HG02938 (cell line): ENCODE results near the gene GRK5.

ENCODE experiments used
- ATAC-seq: cut with Tn5 transposase; IDR thresholded peaks from one replicate; pipeline ENCODE4 v1.9.1; 2021; ENCODE audit warnings: mild to moderate bottlenecking, moderate library complexity; ENCODE audit not compliant: unreplicated experiment

The GRK5 gene

DNA sequence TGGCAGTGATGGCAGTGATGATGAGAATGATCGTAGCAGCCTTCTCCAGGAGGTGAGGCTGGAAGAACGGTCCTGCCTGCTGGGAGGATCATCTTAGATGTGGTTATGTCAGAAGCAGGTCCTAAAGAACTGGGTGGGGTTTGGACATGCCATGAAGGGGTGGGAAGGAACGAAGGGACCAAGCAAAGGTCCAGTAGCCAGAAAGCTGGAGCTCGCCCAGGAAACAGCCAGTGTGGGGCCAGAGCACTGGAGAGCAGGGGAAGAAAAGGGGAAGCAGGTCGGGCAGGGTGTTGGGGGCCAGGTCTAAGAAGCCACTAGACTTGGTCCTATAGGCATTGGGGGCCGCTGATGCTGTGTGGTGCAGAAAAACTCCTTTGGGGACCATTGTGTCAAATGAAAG is 207.8 kb downstream of the GRK5 start:
- no peak for ATAC-seq

DNA sequence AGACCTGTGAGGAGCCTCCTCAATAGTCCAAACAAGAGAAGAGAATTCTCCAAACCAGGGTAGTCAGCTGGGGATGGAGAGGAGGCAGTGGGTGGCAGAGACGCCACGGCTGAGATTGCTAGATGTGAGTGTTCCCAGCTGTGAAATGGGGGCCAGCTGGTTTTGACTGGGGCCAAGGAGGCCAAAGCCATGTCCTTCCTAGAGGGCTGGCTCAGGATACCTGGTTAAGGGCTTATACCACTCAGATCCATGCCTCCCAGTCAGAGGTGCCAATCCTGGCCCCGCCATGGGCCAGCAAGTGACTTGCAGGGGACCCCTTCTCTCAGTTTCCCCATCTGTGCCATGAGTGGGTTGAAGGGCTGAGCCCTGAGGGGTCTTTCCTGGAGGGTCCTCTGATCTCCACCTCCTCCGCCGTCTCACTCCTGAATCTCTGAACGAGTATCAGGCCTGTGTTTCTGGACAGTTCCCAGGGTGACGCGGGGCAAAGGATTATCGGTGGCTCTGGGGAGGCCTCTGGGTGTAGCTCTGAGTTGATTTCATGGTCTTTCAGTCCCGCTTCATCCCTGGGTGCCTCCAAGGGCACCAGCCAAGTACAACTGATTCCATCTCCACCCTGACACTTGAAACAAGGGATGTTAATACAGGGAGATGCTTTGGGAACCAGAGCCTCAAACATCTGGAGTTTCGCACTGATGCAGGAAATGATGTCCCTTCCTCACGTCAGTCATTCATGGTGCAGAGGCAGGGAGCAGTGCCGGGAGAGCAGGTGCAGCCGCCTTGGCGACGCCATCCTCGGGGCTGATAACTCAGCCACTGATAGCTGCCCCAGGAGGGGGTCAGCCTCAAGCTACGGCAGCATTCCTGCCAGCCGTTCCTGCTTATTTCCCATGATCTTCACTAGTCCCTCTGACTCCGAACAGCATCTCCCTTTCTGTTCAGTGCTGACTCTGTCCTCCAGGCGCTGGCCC is 208.4 kb downstream of the GRK5 start:
- ATAC-seq = no peak

GRCh38 chr10:119416855-119417254 is 209.5 kb downstream of the GRK5 start:
- no peak for ATAC-seq

GRCh38 chr10:119417852-119418251 is 210.5 kb downstream of the GRK5 start:
- ATAC-seq = no peak

DNA sequence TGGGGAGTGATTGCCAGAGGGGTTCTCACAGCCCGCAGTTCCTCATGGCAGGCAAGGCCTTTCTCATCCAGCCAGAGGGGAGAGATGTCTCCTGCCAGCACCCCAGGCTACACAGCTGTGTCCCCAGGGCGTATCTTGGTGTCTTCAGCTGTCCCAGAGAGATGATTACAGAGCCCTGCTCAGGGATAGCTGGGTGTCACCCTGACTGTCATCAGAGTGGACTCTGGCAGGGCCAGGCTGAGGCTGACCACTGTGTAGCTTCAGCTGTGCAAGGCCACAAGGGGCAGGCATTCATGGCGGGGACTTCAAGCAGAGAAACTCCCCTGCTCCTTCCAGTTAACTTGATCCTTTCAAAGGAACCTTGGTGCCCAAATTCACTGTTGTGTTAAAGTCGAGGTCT is 211.0 kb downstream of the GRK5 start:
- ATAC-seq = no peak

- no peak for ATAC-seq
These were observed 212.6 kb downstream of the GRK5 start for GRCh38 chr10:119419931-119420330.

- no peak for ATAC-seq
These were observed 213.8 kb downstream of the GRK5 start for GRCh38 chr10:119420950-119421875.

- ATAC-seq = no peak
These were observed 214.7 kb downstream of the GRK5 start for GRCh38 chr10:119421891-119422681.

- no peak for ATAC-seq
These were observed 215.5 kb downstream of the GRK5 start for GRCh38 chr10:119422682-119423509.

DNA sequence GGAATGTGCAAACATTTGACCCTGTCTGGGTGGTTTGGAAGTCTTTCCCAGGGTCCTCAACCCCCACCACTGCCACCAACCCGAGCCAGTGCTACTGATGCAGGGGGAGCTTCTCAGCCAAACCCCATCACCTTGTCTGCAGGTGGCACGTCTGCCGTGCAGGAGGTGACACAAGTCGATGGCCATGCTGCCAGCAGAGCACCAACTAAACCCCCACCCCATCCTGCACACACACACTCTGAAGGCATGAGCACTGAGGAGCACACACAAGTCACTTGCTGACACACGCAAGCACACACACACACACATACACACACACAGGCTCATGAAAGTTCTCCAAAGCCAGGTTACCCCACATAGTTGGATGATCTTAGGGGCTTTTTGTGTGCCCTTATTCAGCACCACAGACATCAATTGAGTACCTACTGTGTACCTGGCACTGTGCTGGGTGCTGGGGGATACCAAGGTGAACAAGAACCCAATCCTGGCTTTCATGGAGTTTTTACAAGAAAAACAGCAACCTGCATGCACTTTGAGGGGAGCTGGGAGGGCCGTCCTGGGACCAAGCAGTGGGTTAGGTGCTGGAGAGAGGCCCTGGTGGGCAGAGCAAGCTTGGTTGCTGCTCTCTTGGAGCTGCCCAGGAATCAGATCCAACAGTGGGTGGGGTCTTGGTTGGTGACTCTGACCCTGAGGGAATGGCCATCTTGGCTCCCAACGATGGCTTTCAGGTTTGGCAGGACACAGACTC is 216.3 kb downstream of the GRK5 start:
- no peak for ATAC-seq

GRCh38 chr10:119424258-119424975 is 217.0 kb downstream of the GRK5 start:
- no peak for ATAC-seq

DNA sequence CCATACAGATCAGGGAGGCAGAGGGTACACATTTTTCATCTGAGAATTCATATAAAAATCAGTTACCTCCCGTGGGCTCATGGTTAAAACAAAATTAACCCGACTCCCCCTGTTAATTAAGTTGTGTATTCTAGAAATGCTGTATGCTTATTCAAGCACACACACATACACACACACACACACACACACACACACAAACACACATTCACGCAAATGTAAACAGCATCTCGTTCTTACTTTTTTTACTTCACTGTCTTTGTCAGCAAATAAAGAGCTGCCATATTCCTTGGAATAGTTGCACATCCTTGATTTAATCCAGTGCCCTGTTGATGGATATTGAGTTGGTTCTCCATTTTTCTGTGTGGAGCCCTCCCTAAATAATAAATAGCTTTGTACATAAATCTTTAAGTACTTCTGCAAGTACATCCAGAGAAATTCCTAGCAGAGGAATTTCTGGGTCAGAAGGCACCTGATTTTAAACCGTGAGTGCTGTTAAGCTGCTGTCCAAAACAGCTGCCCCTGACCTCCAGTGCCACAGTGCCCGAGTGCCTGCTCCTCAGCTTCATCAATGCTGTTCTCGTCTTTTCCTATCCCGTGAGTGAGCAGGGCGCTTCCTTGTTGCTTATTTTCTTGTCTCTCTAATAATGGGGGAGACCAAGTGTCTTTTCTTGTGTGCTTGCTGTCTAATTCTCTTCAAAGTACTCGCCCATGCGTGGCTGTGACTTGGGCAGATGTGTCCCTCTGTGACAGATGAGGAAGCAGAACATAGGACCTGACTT is 217.9 kb downstream of the GRK5 start:
- no peak for ATAC-seq

DNA sequence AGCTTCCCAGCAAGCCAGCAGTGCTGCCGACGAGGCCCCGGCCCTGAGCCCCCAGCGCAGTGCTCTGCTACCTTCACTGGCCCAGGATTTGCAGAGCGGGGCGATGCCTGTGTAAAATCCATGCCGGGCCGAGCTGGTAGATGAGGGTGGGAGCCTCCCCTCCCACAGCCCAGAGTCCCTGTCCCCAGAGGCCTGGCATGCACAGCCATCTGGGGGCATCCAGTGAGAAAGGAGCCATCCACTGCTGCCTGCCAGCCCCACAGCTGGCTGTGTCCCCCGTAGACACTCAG is 218.5 kb downstream of the GRK5 start:
- no peak for ATAC-seq

DNA sequence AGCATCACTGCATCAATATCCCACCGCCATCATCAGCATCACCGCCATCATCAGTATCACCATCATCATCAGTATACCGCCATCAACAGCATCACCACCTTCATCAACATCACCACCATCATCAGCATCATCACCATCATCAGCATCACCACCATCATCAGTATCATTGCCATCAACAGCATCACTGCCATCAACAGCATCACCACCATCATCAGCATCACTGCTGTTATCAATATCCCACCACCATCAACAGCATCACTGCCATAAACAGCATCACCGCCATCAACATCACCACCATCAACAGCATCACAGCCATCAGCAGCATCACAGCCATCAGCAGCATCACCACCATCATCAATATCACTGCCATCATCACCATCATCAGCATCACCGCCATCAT is 219.3 kb downstream of the GRK5 start:
- ATAC-seq = no peak

DNA sequence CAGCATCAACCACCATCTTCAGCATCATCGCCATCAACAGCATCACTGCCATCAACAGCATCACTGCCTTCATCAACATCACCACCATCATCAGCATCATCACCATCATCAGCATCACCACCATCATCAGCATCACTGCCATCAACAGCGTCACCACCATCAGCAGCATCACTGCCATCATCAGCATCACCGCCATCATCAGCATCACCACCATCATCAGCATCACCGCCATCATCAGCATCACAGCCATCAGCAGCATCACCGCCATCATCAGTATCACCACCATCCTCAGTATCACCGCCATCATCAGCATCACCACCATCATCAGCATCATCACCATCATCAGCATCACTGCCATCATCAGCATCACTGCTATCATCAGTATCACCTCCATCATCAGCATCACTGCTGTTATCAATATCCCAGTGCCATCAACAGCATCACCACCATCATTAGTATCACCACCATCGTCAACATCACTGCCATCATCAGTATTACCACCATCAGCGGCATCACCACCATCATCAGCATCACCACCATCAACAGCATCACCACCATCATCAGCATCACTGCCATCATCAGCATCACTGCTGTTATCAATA is 220.0 kb downstream of the GRK5 start:
- no peak for ATAC-seq

DNA sequence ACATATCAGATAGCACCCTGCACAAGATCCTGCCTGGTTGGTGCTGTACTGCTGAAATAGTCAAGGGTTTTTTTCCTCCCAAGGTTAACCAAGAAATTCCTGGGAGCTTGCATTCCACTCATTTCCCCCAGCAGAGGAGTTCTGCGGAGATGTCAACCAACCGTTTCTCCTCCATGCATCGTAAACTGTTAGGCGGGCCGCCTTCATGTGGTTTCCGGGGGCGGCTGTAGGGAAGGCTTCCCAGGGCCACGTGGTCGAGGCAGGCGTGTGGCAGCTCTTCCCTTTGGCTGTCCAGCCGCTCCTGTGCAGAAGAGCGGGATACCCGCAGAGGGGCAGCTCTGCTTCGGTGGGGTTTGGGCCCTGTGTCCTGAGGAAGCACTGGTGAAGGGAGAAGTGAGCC is 221.4 kb downstream of the GRK5 start:
- ATAC-seq = no peak

- ATAC-seq = no peak
These were observed 222.4 kb downstream of the GRK5 start for GRCh38 chr10:119429771-119430170.
